Adrenal gland (tissue), 12 donors: ENCODE data around the gene LRRK1. TPM values are rescaled to one million over a fixed set of nuclear protein-coding genes. Genes with fewer than 3 reads are reported as not detected.
A peak's percentile ranks its signal among the peaks of the same experiment; 100 is the strongest.

Source experiments
- DNase-seq, 7 donors: peaks; one replicate each; pipeline ENCODE4 v3.0.0-alpha.2; 2019 to 2020
- H3K27ac ChIP-seq, 5 donors: fragments of 200-600 bp; sonication (generic) in 4 of 5; 1 replicate in 3 of 5; 2 replicates in 2 of 5; pipeline versions ENCODE4 v1.5.1 to v1.8.0; 2016 to 2020; ENCODE audit warnings: mild to moderate bottlenecking in 1 of 5
- H3K27me3 ChIP-seq: fragments of 200-600 bp; 2 replicates; pipeline ENCODE4 v1.8.0; 2021
- H3K36me3 ChIP-seq, 2 donors: fragments of 200-600 bp; replicated peaks in 1 of 2; 1 replicate in 1 of 2; 2 replicates in 1 of 2; pipeline versions ENCODE4 v1.5.1 to v1.8.0; 2018 to 2022
- H3K4me1 ChIP-seq, 2 donors: fragments of 200-600 bp; replicated peaks in 1 of 2; 1 replicate in 1 of 2; 2 replicates in 1 of 2; pipeline versions ENCODE4 v1.5.1 to v1.8.0; 2018 to 2021
- H3K4me3 ChIP-seq, 4 donors: fragments of 200-600 bp; sonication (generic) in 3 of 4; one replicate each; pipeline ENCODE4 v1.5.1; 2016 to 2018
- H3K9me3 ChIP-seq, 3 donors: fragments of 200-600 bp; sonication (generic) in 1 of 3; replicated peaks in 1 of 3; 1 replicate in 2 of 3; 2 replicates in 1 of 3; pipeline versions ENCODE4 v1.5.1 to v1.8.0; 2016 to 2021
- CTCF ChIP-seq, 6 experiments: fragments of 450-650 bp in 4 of 6; fragments of 200-600 bp in 2 of 6; sonication (generic) in 1 of 6; IDR thresholded peaks; 1 replicate in 5 of 6; 2 replicates in 1 of 6; pipeline versions ENCODE4 v1.5.1 to v1.8.0; 2016 to 2021; ENCODE audit warnings: antibody characterized with exemption in 6 of 6, mild to moderate bottlenecking in 2 of 6, moderate library complexity in 1 of 6
- POLR2A ChIP-seq, 2 donors: fragments of 450-650 bp; IDR thresholded peaks; one replicate each; pipeline ENCODE4 v1.6.1; 2017; ENCODE audit warnings: antibody characterized with exemption in 2 of 2, mild to moderate bottlenecking in 2 of 2, moderate library complexity in 1 of 2
- WGBS, 4 donors: extraction: QIAGEN DNeasy Blood & Tissue Kit in 2 of 4; methylation state at CpG; one replicate each; pipeline versions ENCODE4 v1.1.5 to v1.1.7; 2013 to 2017; 5-methylcytosine and 5-hydroxymethylcytosine counted together
- intact Hi-C, 2 donors: fragments of 100-400 bp; cut with DNase I; formaldehyde crosslinking; loops; one replicate each; pipeline versions ENCODE4 v1.14.1 to v1.15.0; 2022 to 2023
- polyA plus RNA-seq, 3 donors: library from polyadenylated mRNA; stranded (reverse); fragments of 200-250 nt in 2 of 3; fragments of 350-450 nt in 1 of 3; fragmentation: Illumina TruSeq in 1 of 3; extraction: RNeasy Lipid Tissue Mini Kit (QIAGEN cat#74804) in 1 of 3; gene quantifications; one replicate each; pipeline ENCODE4 v1.2.3, GENCODE V29; 2013 to 2014
- total RNA-seq, 9 donors: library from RNA; depleted of rRNA in 4 of 9; stranded (reverse); fragments of >200 nt in 4 of 9; fragments of 120-200 nt in 1 of 9; fragmentation: NEBNext Ultra II Directional in 1 of 9; extraction: Animal tissue kit (Norgen Biotek cat#: 25700) in 1 of 9; gene quantifications; one replicate each; pipeline versions ENCODE4 v1.1.0 to v1.2.4, GENCODE V29; 2013 to 2023
- donor health status: healthy with polysubstance abuse.
- donor health status: Bipolar disorder and iron deficiency.
- donor health status: DM: yes; HTN: yes; CAD: no.
- donor health status: DM: no; HTN: no; CAD: no.
- donor health status: DM: no; HTN: no; CAD: no.
- donor health status: DM: yes; HTN: yes; CAD: no.

LRRK1 gene
- total and polyA plus RNA-seq, 12 donors: 0.44 to 13.1 (median 7.7) TPM

GRCh38 chr15:101042320-101042719 is 123.2 kb downstream of the LRRK1 start:
- H3K36me3 ChIP-seq: no peaks in the 10 kb centered on the region
- TF ChIP-seq POLR2A (IDR thresholded peaks at IDR 0.05): no peak
- H3K4me1 ChIP-seq: no peaks in the 10 kb centered on the region
- H3K4me3 ChIP-seq: no peak overlapping the region
- H3K9me3 ChIP-seq: no peaks in the 10 kb centered on the region
- DNase-seq: peak in 3 of 7 donors; percentile 7 to 16 (median 10)
- no peak overlapping the region for H3K27ac ChIP-seq
- 80 to 90% (median 86%) methylated on average over 4 of the region's 4 CpGs for WGBS, 4 donors
- no peaks in the 10 kb centered on the region for H3K27me3 ChIP-seq
- intact Hi-C loops: no loop called here

DNA sequence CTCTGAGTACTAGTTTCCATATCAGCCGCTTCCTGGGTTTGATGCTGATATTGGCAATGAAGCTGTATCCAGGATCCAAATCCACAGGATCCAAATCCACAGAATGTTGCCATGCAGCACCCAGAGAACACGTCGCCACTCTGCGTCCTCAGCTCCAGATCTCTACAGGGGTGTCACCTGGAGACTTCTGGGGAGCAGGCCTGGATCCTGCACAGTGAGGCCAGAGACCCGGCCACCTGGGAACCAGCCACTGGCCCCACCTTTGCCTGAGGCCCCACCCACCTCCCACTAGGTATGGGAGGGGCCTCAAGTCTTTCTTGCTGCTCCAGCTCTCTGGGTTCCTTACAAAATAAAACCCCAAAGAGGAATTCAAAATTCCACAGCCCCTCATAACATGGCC is 123.9 kb downstream of the LRRK1 start:
- peak in 3 of 7 donors; percentile 7 to 35 (median 10) for DNase-seq
- Histone ChIP-seq H3K4me3 (no peak overlapping the region), H3K27me3 (no peaks in the 10 kb centered on the region), H3K27ac (no peak overlapping the region), H3K36me3 (no peaks in the 10 kb centered on the region), H3K4me1 (no peaks in the 10 kb centered on the region), H3K9me3 (no peaks in the 10 kb centered on the region)
- TF ChIP-seq CTCF (IDR thresholded peaks at IDR 0.05): no peak
- TF ChIP-seq POLR2A (IDR thresholded peaks at IDR 0.05): no peak
- WGBS, 4 donors: 71 to 100% (median 94%) methylated on average over 1 to 5 of the region's 5 CpGs
- intact Hi-C loops: no loop called here

DNA sequence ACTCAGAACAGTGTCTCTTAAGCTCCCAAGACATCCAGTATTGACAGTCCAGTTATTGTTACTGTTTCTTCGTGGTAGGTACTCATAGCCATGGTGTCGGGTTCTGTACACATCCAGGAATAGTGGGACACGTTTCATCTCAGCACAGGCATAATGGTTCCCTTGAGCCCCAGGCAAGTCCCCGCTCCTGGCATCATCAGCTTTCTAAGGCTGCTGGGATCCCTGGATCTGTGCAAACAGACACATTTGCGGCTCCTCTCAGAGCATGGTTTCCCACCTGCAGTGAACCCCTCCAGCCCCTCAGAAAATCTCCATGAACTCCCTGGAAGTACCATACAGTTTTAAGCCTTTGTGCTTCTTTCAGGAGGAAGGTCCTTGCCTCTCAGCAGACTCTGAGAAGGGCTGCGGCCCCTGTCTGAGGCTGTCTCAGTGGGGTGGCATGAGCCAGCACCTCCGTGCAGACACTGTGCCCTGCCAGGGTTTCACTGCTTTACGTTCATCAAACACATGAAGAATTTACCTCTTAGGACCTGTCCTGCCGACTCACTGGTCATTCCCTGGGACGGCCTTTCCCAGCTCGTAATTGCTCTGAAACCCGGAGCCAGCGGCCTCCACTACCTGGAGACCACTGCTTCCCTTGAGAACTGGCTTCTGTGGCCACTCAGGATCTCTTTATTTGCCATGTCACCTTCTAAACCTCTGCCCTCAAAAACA is 124.9 kb downstream of the LRRK1 start:
- intact Hi-C loops: no loop called here
- no peaks in the 10 kb centered on the region for H3K4me1 ChIP-seq
- no peaks in the 10 kb centered on the region for H3K36me3 ChIP-seq
- no peaks in the 10 kb centered on the region for H3K27me3 ChIP-seq
- peak overlapping the region in 4 of 5 donors; percentile 23 to 88 (median 62) for H3K27ac ChIP-seq
- DNase-seq: peak in 3 of 7 donors; percentile 9 to 41 (median 10)
- WGBS, 4 donors: 91 to 96% (median 93%) methylated on average over 11 to 13 of the region's 13 CpGs
- TF ChIP-seq CTCF (IDR thresholded peaks at IDR 0.05): no peak
- TF ChIP-seq POLR2A (IDR thresholded peaks at IDR 0.05): no peak
- H3K4me3 ChIP-seq: no peak overlapping the region
- H3K9me3 ChIP-seq: no peaks in the 10 kb centered on the region

- Histone ChIP-seq H3K4me3 (no peak overlapping the region), H3K4me1 (no peaks in the 10 kb centered on the region), H3K27ac (peak overlapping the region in 4 of 5 donors; percentile 23 to 88 (median 62)), H3K36me3 (no peaks in the 10 kb centered on the region), H3K9me3 (no peaks in the 10 kb centered on the region), H3K27me3 (no peaks in the 10 kb centered on the region)
- peak in 2 of 7 donors; percentile 5 to 13 for DNase-seq
- TF ChIP-seq POLR2A (IDR thresholded peaks at IDR 0.05): no peak
- no peak for TF ChIP-seq CTCF (IDR thresholded peaks at IDR 0.05)
- intact Hi-C loops: no loop called here
- 82 to 91% (median 87%) methylated on average over 11 of the region's 11 CpGs for WGBS, 4 donors
These were observed 125.6 kb downstream of the LRRK1 start for GRCh38 chr15:101044625-101045235.
